Measurements from ENCODE around the gene SCARB1. TPM values are rescaled to one million over a fixed set of nuclear protein-coding genes. Genes with fewer than 3 reads are reported as not detected.

Gene SCARB1
- total and polyA plus RNA-seq, 2 of the 13 experiments (the other 11 are each of a cell fraction or from before 2014, with no cell fraction given): 63.4 to 160 TPM

GRCh38 chr12:124822218-124822617, 41.4 kb downstream of the SCARB1 start:
- no peaks in the 10 kb centered on the region for H4K20me1 ChIP-seq (ENCODE audit: insufficient read depth, low read length)
- no TSS peak for BruUV-seq (replicated peaks)
- H3K36me3 ChIP-seq (replicated peaks in 1 of 2; ENCODE audit: control insufficient read depth in 1 of 2, insufficient read depth in 2 of 2, low read length in 2 of 2): peaks cover 3 to 24% of the 10 kb centered on the region in 2 experiments; a peak in 4 of 5 replicates
- intact Hi-C loops (cut with micrococcal nuclease; ENCODE audit: unreplicated experiment): loop anchor here (5.0 kb wide), 3 partner anchors 40 to 85 kb away; partner anchors contain the start of gene SCARB1
- H2AFZ ChIP-seq (ENCODE audit: low read length): no peak overlapping the region
- H3K9me3 ChIP-seq (ENCODE audit: low read length): no peaks in the 10 kb centered on the region
- in situ Hi-C loops (cut with HindIII; ENCODE audit: extremely low pct_ligation_motif_present, low pct_unique_long_range_greater_than_20kb): no loop called here
- 96% methylated on average over 6 of the region's 6 CpGs for WGBS (ENCODE audit: low lambda C conversion rate)
- H3K9ac ChIP-seq (ENCODE audit: insufficient read depth, low read depth, low read length): no peak overlapping the region
- no peaks in the 10 kb centered on the region for H3K27me3 ChIP-seq (ENCODE audit: control insufficient read depth in 1 of 2, insufficient read depth in 2 of 2, low read length in 2 of 2)
- peak overlapping the region; percentile 72 for H3K27ac ChIP-seq (ENCODE audit: extremely low read length, insufficient read depth, low read length)
- TF ChIP-seq DMAP1 (CRISPR knock-in tag; IDR thresholded peaks at IDR 0.05) (no peak), ZBED4 (CRISPR knock-in tag; IDR thresholded peaks at IDR 0.05; ENCODE audit: borderline replicate concordance) (no peak), FOXO4 (CRISPR knock-in tag; conservative IDR thresholded peaks at IDR 0.05) (peak; percentile 92; the same call in 1 of the 2 replicates), ZNF557 (CRISPR knock-in tag; IDR thresholded peaks at IDR 0.05) (no peak), MAX (IDR thresholded peaks at IDR 0.05) (no peak), ZNF704 (CRISPR knock-in tag; IDR thresholded peaks at IDR 0.05; ENCODE audit: borderline replicate concordance) (0 out of 2 replicates have a peak, but pooled peaks have one; percentile 6)
- no peak overlapping the region for H3K4me3 ChIP-seq (replicated peaks in 1 of 3; ENCODE audit: insufficient read depth in 1 of 3, low read depth in 2 of 3, low read length in 3 of 3)
- H3K4me1 ChIP-seq (ENCODE audit: insufficient read depth, low read length): peaks cover 77% of the 10 kb centered on the region
- DNase-seq (ENCODE audit: low spot score): no peak
- peak overlapping the region; percentile 4; the same call in 1 of the 2 replicates for H3K4me2 ChIP-seq (ENCODE audit: low read depth, low read length)
- ChIA-PET CTCF (ENCODE audit: low intra/inter-chr PET ratio, low total read pairs) (no interaction called here), POLR2A (interaction anchor here (0.8 to 1.2 kb wide), 5 partner anchors 17 to 95 kb away, joined by 3 to 4 read pairs (median 3); no protein-coding TSS in a partner anchor)
- peaks cover 79% of the 10 kb centered on the region for H3K79me2 ChIP-seq (ENCODE audit: insufficient read depth, low read length)
- ATAC-seq: no peak
- no peak for FAIRE-seq
